Measurements from ENCODE around the gene GFY.

Gene GFY

DNA sequence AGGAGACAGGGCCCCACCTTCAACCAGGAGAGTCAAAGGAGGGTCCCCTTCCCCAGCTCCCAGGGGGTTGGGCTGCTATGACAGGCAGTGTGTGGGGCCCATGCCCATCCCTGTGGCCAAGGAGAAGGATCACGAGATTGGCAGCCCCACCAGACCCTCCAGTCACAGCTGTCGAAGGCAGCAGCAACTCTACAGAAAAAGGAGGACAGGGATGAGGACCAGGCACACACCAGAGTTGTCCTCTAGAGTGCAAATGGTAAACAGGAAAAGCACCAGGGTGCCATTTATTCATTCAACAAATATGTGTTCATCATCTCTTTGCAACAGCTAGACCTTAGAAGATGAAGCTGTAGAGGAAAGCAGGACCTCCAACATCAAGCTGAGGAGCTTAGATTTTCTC, 6.0 kb upstream of the GFY start:
- no peak for ATAC-seq
- no peak for TF ChIP-seq SNAI2 (CRISPR knock-in tag; IDR thresholded peaks at IDR 0.05)
- no peak for TF ChIP-seq ESRRG (CRISPR knock-in tag; IDR thresholded peaks at IDR 0.05)
- TF ChIP-seq PPARA (CRISPR knock-in tag; IDR thresholded peaks at IDR 0.05; ENCODE audit: borderline replicate concordance) = no peak
- TF ChIP-seq ZC3H10 (CRISPR knock-in tag; IDR thresholded peaks at IDR 0.05) = no peak
- TF ChIP-seq, protein P1, sequence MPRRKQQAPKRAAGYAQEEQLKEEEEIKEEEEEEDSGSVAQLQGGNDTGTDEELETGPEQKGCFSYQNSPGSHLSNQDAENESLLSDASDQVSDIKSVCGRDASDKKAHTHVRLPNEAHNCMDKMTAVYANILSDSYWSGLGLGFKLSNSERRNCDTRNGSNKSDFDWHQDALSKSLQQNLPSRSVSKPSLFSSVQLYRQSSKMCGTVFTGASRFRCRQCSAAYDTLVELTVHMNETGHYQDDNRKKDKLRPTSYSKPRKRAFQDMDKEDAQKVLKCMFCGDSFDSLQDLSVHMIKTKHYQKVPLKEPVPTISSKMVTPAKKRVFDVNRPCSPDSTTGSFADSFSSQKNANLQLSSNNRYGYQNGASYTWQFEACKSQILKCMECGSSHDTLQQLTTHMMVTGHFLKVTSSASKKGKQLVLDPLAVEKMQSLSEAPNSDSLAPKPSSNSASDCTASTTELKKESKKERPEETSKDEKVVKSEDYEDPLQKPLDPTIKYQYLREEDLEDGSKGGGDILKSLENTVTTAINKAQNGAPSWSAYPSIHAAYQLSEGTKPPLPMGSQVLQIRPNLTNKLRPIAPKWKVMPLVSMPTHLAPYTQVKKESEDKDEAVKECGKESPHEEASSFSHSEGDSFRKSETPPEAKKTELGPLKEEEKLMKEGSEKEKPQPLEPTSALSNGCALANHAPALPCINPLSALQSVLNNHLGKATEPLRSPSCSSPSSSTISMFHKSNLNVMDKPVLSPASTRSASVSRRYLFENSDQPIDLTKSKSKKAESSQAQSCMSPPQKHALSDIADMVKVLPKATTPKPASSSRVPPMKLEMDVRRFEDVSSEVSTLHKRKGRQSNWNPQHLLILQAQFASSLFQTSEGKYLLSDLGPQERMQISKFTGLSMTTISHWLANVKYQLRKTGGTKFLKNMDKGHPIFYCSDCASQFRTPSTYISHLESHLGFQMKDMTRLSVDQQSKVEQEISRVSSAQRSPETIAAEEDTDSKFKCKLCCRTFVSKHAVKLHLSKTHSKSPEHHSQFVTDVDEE (CRISPR knock-in tag; IDR thresholded peaks at IDR 0.05) = no peak
- TF ChIP-seq, protein P2, sequence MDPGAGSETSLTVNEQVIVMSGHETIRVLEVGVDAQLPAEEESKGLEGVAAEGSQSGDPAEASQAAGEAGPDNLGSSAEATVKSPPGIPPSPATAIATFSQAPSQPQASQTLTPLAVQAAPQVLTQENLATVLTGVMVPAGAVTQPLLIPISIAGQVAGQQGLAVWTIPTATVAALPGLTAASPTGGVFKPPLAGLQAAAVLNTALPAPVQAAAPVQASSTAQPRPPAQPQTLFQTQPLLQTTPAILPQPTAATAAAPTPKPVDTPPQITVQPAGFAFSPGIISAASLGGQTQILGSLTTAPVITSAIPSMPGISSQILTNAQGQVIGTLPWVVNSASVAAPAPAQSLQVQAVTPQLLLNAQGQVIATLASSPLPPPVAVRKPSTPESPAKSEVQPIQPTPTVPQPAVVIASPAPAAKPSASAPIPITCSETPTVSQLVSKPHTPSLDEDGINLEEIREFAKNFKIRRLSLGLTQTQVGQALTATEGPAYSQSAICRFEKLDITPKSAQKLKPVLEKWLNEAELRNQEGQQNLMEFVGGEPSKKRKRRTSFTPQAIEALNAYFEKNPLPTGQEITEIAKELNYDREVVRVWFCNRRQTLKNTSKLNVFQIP (CRISPR knock-in tag; IDR thresholded peaks at IDR 0.05; ENCODE audit: borderline replicate concordance, low read depth) = no peak
- TF ChIP-seq ARNTL (CRISPR knock-in tag; IDR thresholded peaks at IDR 0.05; ENCODE audit: borderline replicate concordance, low read depth) = no peak
- TF ChIP-seq ZFP30 (CRISPR knock-in tag; IDR thresholded peaks at IDR 0.05) = no peak
- TF ChIP-seq, protein P3, sequence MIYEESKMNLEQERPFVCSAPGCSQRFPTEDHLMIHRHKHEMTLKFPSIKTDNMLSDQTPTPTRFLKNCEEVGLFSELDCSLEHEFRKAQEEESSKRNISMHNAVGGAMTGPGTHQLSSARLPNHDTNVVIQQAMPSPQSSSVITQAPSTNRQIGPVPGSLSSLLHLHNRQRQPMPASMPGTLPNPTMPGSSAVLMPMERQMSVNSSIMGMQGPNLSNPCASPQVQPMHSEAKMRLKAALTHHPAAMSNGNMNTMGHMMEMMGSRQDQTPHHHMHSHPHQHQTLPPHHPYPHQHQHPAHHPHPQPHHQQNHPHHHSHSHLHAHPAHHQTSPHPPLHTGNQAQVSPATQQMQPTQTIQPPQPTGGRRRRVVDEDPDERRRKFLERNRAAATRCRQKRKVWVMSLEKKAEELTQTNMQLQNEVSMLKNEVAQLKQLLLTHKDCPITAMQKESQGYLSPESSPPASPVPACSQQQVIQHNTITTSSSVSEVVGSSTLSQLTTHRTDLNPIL (CRISPR knock-in tag; IDR thresholded peaks at IDR 0.05; ENCODE audit: low read depth) = no peak
- TF ChIP-seq OSR1 (CRISPR knock-in tag; IDR thresholded peaks at IDR 0.05) = no peak
- TF ChIP-seq, protein P4, sequence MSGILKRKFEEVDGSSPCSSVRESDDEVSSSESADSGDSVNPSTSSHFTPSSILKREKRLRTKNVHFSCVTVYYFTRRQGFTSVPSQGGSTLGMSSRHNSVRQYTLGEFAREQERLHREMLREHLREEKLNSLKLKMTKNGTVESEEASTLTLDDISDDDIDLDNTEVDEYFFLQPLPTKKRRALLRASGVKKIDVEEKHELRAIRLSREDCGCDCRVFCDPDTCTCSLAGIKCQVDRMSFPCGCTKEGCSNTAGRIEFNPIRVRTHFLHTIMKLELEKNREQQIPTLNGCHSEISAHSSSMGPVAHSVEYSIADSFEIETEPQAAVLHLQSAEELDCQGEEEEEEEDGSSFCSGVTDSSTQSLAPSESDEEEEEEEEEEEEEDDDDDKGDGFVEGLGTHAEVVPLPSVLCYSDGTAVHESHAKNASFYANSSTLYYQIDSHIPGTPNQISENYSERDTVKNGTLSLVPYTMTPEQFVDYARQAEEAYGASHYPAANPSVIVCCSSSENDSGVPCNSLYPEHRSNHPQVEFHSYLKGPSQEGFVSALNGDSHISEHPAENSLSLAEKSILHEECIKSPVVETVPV (CRISPR knock-in tag; IDR thresholded peaks at IDR 0.05) = no peak

DNA sequence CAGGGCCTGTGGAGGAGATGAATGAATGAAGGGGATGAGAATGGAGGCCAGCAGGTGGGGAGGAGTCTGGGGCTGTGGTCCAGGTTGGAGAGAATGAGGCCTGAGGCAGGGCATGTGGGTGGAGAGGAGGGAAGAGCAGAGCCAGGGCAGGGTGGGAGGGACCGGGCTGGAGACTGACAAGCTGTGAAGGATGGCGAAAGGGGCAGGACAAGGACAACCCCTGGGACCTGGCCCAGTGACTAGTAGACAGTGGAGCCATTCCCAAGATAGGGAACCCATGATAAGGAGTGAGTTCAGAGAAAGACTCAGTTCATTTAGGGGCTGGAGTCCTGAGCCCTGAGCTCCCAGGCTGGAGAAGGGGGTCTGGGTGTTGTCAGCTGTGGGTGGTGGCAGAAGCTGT, 5.0 kb upstream of the GFY start:
- no peak for ATAC-seq
- TF ChIP-seq TOX (CRISPR knock-in tag; IDR thresholded peaks at IDR 0.05; ENCODE audit: borderline replicate concordance) (no peak), ZNF70 (CRISPR knock-in tag; IDR thresholded peaks at IDR 0.05) (no peak), TCF4 (CRISPR knock-in tag; IDR thresholded peaks at IDR 0.05; ENCODE audit: borderline replicate concordance) (no peak), SNAI2 (CRISPR knock-in tag; IDR thresholded peaks at IDR 0.05) (no peak), ZNF8 (CRISPR knock-in tag; IDR thresholded peaks at IDR 0.05) (no peak), BACH2 (CRISPR knock-in tag; IDR thresholded peaks at IDR 0.05; ENCODE audit: borderline replicate concordance) (no peak), PPARA (CRISPR knock-in tag; IDR thresholded peaks at IDR 0.05; ENCODE audit: borderline replicate concordance) (no peak), ESRRG (CRISPR knock-in tag; IDR thresholded peaks at IDR 0.05) (no peak), ZC3H10 (CRISPR knock-in tag; IDR thresholded peaks at IDR 0.05) (no peak), ZFP30 (CRISPR knock-in tag; IDR thresholded peaks at IDR 0.05) (no peak), ARNTL (CRISPR knock-in tag; IDR thresholded peaks at IDR 0.05; ENCODE audit: borderline replicate concordance, low read depth) (no peak), CSDC2 (CRISPR knock-in tag; IDR thresholded peaks at IDR 0.05) (no peak), ISL1 (CRISPR knock-in tag; IDR thresholded peaks at IDR 0.05) (no peak)
- TF ChIP-seq, protein P4 (CRISPR knock-in tag; IDR thresholded peaks at IDR 0.05) = no peak
- TF ChIP-seq, protein P3 (CRISPR knock-in tag; IDR thresholded peaks at IDR 0.05; ENCODE audit: low read depth) = no peak
- TF ChIP-seq, protein P2 (CRISPR knock-in tag; IDR thresholded peaks at IDR 0.05; ENCODE audit: borderline replicate concordance, low read depth) = no peak
- TF ChIP-seq, protein P1 (CRISPR knock-in tag; IDR thresholded peaks at IDR 0.05) = no peak
- TF ChIP-seq, protein P5, sequence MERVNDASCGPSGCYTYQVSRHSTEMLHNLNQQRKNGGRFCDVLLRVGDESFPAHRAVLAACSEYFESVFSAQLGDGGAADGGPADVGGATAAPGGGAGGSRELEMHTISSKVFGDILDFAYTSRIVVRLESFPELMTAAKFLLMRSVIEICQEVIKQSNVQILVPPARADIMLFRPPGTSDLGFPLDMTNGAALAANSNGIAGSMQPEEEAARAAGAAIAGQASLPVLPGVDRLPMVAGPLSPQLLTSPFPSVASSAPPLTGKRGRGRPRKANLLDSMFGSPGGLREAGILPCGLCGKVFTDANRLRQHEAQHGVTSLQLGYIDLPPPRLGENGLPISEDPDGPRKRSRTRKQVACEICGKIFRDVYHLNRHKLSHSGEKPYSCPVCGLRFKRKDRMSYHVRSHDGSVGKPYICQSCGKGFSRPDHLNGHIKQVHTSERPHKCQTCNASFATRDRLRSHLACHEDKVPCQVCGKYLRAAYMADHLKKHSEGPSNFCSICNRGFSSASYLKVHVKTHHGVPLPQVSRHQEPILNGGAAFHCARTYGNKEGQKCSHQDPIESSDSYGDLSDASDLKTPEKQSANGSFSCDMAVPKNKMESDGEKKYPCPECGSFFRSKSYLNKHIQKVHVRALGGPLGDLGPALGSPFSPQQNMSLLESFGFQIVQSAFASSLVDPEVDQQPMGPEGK (CRISPR knock-in tag; IDR thresholded peaks at IDR 0.05; ENCODE audit: borderline replicate concordance) = no peak
